Peyer's patch (tissue), 4 donors: Measurements from ENCODE around the gene DAB1.
"Not testable (repeated sequence)": the region's sequence is repeated elsewhere in the genome, so short reads cannot be mapped to it uniquely, and the experiment has no call there.

Source experiments
- POLR2A ChIP-seq, 2 donors: fragments of 450-650 bp; IDR thresholded peaks; one replicate each; pipeline ENCODE4 v1.5.1; 2017; ENCODE audit warnings: antibody characterized with exemption in 2 of 2, mild to moderate bottlenecking in 2 of 2, moderate library complexity in 2 of 2
- TF ChIP-seq, protein P1 (sequence below), 6 experiments: fragments of 450-650 bp in 4 of 6; fragments of 200-600 bp in 2 of 6; sonication (generic) in 1 of 6; IDR thresholded peaks; one replicate each; pipeline ENCODE4 v1.5.1; 2017 to 2019; ENCODE audit warnings: antibody characterized with exemption in 6 of 6, mild to moderate bottlenecking in 3 of 6, moderate library complexity in 1 of 6

DNA sequence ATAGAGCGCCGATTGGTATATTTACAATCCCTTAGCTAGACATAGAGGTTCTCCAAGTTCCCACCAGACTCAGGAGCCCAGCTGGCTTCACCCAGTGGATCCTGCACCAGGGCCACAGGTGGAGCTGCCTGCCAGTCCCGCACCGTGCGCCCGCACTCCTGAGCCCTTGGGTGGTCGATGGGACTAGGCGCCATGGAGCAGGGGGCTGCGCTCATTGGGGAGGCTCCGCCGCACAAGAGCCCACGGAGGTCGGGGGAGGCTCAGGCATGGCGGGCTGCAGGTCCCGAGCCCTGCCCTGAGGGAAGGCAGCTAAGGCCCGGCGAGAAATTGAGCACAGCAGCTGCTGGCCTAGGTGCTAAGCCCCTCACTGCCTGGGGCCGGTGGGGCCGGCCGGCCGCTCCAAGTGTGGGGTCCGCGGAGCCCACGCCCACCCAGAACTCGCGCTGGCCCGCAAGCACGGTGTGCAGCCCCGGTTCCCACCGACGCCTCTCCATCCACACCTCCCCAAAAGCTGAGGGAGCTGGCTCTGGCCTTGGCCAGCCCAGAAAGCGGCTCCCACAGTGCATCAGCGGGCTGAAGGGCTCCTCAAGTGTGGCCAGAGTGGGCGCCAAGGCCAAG is 80.5 kb downstream of the DAB1 start:
- TF ChIP-seq, protein P1, sequence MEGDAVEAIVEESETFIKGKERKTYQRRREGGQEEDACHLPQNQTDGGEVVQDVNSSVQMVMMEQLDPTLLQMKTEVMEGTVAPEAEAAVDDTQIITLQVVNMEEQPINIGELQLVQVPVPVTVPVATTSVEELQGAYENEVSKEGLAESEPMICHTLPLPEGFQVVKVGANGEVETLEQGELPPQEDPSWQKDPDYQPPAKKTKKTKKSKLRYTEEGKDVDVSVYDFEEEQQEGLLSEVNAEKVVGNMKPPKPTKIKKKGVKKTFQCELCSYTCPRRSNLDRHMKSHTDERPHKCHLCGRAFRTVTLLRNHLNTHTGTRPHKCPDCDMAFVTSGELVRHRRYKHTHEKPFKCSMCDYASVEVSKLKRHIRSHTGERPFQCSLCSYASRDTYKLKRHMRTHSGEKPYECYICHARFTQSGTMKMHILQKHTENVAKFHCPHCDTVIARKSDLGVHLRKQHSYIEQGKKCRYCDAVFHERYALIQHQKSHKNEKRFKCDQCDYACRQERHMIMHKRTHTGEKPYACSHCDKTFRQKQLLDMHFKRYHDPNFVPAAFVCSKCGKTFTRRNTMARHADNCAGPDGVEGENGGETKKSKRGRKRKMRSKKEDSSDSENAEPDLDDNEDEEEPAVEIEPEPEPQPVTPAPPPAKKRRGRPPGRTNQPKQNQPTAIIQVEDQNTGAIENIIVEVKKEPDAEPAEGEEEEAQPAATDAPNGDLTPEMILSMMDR (IDR thresholded peaks at IDR 0.05): not testable (repeated sequence)
- TF ChIP-seq POLR2A (IDR thresholded peaks at IDR 0.05): not testable (repeated sequence)
